ENCODE data around the gene HEATR5B.

HEATR5B gene

GRCh38 chr2:37083873-37084794 is at the start of gene HEATR5B, which contains the start of gene GPATCH11:
Gene HEATR5B (minus strand): TSS chr2:37084372. CDS start chr2:37083414, 958 bp downstream.
Gene GPATCH11 (plus strand): TSS chr2:37084518. CDS start chr2:37088382, 3,864 bp downstream.
- DNase-seq, result peak; percentile 94

DNA sequence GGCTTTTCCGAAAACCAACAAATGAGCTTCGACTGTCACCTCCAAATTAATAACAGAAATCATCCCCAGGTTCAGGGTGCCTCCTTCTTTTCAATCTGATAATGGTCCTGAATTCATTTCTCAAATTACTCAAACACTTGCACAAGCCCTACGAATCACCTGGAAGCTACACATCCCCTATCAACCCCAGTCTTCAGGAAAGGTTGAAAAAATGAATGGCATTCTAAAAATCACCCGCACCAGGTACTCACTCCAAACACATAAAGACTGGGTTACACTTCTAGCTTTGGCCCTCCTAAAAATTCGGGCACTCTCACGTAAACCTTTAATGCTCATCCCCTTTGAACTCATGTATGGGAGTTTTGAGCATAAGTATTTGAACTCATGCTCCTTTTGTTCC is 48.7 kb upstream of the HEATR5B start:
- no peak for DNase-seq

GRCh38 chr2:37125416-37125815 is 41.2 kb upstream of the HEATR5B start:
- no peak for DNase-seq

DNA sequence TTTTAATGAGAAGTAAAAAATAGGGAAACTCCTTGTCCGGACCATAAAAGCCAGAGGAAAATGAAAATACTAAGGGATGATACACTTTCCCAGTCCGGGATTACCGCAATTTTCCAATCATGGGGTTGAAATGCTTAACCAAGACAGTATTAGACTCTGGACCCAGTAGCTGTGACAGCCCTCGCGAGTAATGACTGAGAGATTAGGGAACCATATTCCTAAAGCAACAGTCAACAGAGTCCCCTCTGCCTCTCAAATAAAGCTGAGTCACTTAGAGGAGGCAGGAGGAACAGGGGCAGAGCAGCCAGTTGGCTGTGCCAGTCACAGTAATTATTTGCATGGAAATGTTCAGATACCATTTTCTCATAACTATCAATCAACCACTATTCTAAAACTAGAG is 35.0 kb upstream of the HEATR5B start:
- DNase-seq, result no peak

DNA sequence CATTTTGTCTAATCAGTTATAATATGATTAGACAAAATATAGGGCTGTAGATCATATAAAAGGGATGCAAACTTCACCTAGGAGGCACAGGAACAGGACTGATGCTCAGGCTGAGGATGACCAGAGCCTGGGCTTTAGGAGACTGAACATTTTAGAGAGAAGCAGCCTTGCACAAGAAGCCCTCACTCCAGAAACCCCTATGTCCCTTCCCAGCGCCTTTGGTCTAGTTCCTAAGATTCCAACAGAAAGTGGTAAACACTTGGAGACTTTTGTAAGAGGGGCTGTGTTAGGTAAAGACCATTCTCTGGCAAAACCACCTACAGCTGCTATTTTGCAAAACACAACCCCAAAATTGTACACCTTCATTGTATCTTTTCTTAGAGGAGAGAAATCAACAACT is 33.4 kb upstream of the HEATR5B start:
- DNase-seq, result no peak

- DNase-seq, result no peak
These were observed 27.8 kb upstream of the HEATR5B start for GRCh38 chr2:37111958-37112357.

GRCh38 chr2:37110306-37111212 is 26.4 kb upstream of the HEATR5B start:
- DNase-seq, result no peak

GRCh38 chr2:37109523-37109922 is 25.4 kb upstream of the HEATR5B start:
- no peak for DNase-seq

GRCh38 chr2:37105150-37105549 is 21.0 kb upstream of the HEATR5B start:
- DNase-seq, result no peak

GRCh38 chr2:37104178-37104577 is 20.0 kb upstream of the HEATR5B start:
- DNase-seq, result no peak

GRCh38 chr2:37102588-37102987 is 18.4 kb upstream of the HEATR5B start:
- DNase-seq, result no peak

DNA sequence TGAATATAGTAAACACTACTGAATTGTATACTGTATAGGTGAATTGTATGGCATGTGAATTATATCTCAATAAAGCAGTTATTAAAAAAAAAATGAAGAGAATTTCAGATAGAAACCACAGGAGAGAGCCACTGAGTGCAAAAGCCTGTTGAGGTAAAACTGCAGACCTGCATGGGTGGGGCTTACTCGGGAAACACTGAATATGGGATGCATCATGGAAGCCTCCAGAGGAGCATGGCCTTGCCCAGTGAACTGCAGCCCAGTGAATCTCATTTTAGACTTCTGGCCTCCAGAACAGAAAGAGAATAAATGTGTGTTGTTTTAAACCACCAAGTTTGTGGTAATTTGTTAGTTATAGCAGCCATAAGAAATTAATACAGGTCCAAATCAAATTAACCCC is 15.9 kb upstream of the HEATR5B start:
- DNase-seq, result no peak

- no peak for DNase-seq
These were observed 14.4 kb upstream of the HEATR5B start for GRCh38 chr2:37098416-37099118.

DNA sequence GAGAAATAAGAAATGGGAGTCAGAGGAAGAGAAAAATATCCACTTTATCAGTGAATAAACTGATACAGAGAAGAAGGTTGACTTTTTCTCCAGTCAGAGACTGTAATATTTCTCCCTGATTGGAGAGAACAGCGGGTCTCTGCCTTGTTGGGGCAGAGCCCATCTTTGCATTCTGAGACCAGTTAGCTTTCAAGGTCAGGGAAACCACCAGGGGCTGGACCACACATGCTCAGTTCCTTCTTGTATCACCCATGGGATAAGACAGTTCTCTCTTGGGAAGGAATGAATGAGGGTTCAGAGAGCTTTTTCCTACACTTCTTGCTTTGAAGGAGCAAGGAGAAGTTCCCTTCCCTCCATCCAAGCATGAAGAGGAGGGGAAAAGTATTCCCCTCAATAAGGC is 12.4 kb upstream of the HEATR5B start:
- DNase-seq, result no peak

GRCh38 chr2:37091873-37092272 is 7.7 kb upstream of the HEATR5B start:
- no peak for DNase-seq

DNA sequence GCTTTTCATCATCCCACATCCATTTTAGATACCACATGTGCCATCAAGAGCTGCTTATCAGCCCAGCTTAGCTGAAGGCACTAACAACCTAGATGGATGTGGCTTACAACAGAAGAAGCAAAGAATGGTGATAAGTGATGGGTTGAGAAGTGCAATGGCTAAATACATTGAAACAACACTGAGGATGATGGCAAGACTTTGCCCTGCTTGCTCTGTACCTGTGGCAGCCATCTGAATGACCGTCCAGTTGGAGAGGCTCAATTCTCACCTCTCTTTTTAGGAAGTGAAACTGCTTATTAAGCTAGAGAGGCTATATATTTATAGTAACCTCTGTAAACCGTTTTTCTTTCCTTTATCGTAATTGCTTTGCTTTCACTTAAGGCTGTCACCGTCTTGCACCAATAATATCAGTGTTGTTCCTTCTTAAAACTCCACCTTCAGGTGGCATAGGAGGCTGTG is 5.9 kb upstream of the HEATR5B start:
- DNase-seq, result no peak

GRCh38 chr2:37085731-37086147 is 1.6 kb upstream of the HEATR5B start:
- no peak for DNase-seq

GRCh38 chr2:37084797-37085196 is 625 bp upstream of the HEATR5B start:
- peak; percentile 31 for DNase-seq

GRCh38 chr2:37080689-37081088 is 3.5 kb downstream of the HEATR5B start:
- DNase-seq, result no peak

DNA sequence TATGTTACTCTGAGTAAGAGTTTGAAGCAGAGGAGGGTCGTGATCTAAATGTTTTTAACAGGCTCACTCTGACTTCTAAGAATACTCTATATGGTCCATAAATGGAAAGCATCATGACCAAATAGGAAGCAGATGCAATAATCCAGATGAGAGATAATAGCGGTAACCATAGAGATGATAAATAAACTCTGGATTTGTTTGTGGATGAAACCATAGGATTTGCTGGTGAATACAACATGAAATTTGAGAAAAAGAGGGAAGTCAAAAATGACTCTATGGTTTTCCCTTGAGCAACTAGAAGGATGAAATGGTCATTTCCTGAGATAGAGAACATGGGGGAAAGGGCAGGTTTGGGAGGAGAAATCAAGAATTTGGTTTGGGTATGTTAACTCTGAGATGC is 3.9 kb downstream of the HEATR5B start:
- no peak for DNase-seq

- DNase-seq, result no peak
These were observed 13.2 kb downstream of the HEATR5B start for GRCh38 chr2:37070931-37071330.

DNA sequence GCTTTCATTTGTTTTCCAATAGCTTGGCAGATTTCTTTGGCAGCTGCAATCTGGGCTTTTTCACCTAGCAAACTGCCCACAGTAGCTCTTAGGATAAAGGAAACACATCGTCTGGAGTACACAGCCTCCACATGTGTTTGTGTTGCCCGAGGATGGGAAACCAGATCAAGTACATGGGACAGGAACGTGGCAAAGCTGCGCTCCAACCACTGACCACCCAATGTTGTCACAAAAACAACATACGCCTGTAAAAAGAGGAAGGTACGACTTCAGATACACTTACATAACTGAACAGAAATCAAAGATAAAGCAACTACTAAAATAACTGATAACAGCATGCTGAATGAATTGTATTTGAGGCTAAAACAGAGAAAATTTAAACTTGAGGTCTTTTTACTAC is 15.5 kb downstream of the HEATR5B start:
- no peak for DNase-seq

GRCh38 chr2:37061776-37062175 is 22.4 kb downstream of the HEATR5B start:
- DNase-seq, result no peak
